GM18502 (cell line): ENCODE results near the gene IL36G.
A peak's percentile ranks its signal among the peaks of the same experiment; 100 is the strongest.
"Not testable (repeated sequence)": the region's sequence is repeated elsewhere in the genome, so short reads cannot be mapped to it uniquely, and the experiment has no call there.

Experiments used
- ATAC-seq: cut with Tn5 transposase; IDR thresholded peaks from one replicate; pipeline ENCODE4 v1.9.1; 2021; ENCODE audit warnings: mild to moderate bottlenecking; ENCODE audit not compliant: unreplicated experiment, poor library complexity

IL36G gene

DNA sequence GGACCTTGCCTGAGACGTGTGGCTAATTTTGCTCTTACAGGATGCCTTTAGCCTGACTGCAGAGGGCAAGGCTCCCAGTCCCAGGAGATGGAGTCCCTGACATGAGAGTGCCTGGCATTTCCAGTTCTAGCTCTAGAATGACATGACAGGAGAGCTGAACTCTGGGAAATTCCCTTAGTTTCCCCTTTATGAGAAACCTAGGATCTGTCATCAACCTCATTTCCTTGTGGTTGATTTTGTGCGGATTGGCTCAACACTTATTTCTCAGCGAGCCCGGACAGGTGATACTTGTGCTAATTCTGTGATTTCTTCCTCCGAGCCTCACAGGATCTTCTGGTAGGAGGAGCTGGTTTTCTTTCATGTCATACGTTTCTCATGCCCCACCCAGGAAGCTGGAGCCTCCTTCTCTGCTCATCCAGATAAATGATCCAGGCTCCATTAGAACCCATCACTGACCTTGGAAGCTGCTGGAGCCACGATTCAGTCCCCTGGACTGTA lies at the start of gene IL36G:
Gene IL36G, plus strand, starts transcription at position 448 of the 498 bp plus-strand sequence. CDS start 633 bp downstream, outside the sequence.
- no peak for ATAC-seq

- no peak for ATAC-seq
Observed at GRCh38 chr2:112933261-112933660, 44.5 kb upstream of the IL36G start.

- not testable (repeated sequence) for ATAC-seq
Observed at GRCh38 chr2:112934117-112934516, 43.7 kb upstream of the IL36G start.

- no peak for ATAC-seq
Observed at GRCh38 chr2:112936927-112937232, 40.9 kb upstream of the IL36G start.

GRCh38 chr2:112938904-112939303 lies 38.9 kb upstream of the IL36G start:
- no peak for ATAC-seq

- no peak for ATAC-seq
Observed at GRCh38 chr2:112939425-112939824, 38.4 kb upstream of the IL36G start.

DNA sequence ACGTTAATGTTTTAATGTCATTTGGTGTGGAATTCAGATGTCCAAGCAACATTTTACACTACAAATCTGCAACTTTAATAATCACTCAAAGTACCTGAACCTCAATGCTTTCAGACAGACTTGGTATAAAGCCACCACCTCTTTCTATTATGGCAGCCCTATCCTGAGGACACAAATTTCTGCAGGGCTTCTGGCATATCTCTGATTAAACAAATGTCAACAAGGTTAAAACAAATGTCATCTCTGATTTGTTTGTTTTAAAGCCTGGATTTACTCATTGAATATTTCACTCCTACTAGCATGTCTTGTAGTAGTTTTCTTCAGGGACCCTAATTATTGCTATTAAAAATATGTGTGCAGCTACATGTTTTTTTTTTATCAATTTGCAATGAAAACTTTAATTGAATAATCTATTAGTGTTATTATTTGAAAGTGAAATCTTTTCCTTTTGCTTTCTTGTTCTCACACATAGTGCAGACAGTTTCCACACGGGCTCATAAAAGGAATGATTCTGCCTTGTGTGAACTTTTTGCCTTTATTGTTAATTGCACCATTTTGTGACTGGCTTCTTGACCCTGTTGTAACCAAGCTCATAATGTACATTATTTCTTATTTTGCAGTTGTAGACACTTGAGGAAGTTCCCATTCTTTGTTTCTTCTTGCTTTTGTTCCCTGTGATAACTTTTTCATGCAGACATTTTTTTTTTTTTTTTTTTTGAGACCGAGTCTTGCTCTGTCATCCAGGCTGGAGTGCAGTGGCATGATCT lies 36.8 kb upstream of the IL36G start:
- ATAC-seq, result no peak

DNA sequence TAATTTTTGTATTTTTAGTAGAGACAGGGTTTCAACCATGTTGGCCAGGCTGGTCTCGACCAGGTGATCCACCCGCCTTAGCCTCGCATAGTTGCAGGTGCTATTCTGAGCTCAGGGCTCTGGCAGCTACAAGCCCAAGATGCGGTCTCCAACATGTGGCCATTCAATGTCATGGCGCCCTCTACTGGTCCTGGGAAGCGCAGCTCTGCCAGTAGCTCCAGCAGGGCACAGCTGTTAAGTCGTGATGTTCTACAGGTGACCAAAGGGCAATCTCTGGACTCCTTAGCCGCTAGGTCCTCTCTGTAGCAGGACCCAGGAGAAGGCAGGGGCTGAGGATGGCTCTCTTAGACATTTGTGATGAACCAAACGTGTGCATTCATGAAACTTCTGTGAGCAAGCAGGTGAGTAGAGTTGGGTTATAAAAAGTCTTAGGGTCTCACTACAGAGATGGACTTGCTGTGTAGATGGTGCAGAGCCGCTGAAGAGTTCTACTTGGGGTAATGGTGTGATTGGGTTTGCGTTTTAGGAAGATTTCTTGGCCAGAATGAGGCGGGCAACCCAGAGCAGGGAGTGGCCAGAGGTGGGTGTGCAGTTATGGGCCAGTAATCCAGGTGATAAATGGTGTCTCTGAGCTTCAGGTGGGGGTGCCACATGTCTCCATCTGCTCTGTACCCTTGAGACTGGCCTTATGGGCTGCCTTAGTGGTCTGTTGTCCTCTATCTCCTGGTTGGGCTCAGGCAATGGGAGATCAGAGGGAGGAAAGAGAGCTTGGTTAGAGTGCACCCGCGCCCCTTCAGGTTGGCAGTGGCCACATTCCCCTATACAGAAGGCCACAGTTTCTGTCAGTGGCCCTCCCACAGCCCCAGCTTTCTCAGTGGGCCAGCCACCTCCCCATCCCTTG lies 35.8 kb upstream of the IL36G start:
- peak; percentile 79 for ATAC-seq

GRCh38 chr2:112942654-112943002 lies 35.2 kb upstream of the IL36G start:
- no peak for ATAC-seq

GRCh38 chr2:112944971-112945370 lies 32.8 kb upstream of the IL36G start:
- ATAC-seq, result no peak

GRCh38 chr2:112946086-112946485 lies 31.7 kb upstream of the IL36G start:
- no peak for ATAC-seq

- ATAC-seq, result no peak
Observed at GRCh38 chr2:112947374-112947773, 30.4 kb upstream of the IL36G start.

DNA sequence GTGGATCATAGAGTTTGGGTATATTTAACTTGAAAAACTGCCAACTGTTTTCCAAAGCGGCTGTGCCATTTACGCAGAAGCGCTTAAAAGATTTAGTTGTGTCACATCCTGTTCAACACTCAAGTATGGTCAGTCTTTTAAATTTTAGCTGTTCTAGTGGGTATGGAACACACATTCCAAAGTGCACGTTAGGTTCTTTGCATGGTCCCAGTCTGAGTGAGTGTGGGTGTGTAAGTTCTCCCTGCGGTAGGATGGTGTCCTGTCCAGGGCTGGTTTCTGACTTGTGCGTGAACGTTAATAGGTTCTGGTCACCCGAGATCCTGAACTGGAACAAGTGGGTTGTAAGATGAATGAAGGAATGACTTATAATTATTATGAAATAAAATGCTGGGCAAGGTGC lies 28.4 kb upstream of the IL36G start:
- no peak for ATAC-seq

DNA sequence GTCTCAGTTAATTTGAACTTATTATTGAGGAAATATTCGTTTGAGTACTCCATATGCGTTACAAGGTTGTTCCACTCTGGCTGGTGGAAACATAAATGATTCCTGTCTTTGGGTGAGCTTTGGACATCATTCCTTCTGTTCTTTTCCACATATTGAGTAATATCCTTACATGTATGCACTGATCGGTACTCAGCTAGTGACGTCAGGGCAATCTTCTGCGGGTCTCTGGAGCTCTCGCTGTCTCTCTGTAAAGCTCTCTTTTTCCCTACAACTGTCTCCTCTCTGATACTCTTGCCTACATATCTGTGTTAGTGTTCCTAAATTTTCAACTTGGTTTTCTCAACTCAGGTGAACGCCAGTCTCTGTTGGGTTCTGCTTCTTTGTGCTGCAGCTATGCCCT lies 23.4 kb upstream of the IL36G start:
- no peak for ATAC-seq

GRCh38 chr2:112957511-112957910 lies 20.3 kb upstream of the IL36G start:
- no peak for ATAC-seq

- no peak for ATAC-seq
Observed at GRCh38 chr2:112958428-112959108, 19.2 kb upstream of the IL36G start.

DNA sequence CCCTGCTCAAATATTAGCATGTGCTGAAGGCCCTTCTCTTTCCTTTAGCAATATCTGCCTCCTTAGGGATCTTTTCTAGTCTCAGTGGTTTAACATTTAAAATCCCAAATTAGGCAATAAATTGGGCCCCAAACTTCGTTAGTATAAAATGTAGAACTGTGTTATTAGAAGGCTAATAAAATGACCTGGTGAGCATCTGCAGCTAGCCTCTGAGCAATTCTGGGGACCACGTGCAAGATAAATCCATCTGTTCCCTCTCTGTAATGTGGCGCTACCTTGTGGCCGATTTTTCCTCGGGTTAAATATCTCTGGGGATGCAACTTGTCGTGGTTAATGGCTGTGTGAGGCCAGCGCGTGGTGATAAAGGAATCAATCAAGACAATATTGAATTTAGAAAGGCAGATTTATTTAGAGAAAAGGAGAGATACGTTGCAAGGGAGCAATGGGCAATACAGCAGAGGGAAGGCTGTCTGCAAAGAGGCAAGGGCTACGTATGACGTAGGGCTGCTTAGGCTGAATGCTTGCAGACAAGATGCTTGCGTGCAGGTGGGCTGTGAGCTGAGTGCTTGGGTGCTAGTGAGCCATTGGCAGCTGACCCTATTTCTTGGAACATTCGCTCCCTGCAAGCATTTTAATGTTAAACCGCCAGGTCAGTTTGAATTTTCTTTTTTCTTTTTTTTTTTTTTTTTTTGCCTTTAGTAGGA lies 18.5 kb upstream of the IL36G start:
- no peak for ATAC-seq

DNA sequence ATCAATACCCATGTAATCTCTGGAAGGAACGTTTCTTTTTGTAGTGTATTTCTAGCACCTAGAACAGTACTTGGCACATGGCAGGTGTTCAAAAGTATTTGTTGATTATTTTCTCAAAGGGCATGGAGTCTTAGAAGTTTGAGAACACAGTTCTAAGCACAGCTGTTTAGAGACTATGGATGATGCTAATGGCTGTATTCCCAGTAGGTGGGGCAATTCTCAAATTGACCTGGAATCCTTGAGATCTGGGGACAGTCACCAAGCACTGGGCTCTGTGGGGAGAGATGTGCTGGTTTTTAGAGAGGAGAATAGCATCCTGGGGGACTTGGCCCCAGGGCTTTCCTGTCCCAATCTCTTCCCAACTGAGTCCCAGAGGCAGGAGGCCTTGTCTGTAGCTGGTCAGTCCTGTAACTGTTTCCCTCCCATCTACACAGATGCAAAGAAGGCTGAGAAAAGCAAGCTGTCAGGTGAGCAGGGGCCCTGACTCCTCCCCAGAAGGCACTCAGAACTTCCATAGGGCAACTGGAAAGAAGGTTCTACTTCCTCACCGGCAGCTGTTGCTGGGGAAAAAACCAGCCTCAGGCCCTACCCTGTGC lies 17.5 kb upstream of the IL36G start:
- ATAC-seq, result no peak

- ATAC-seq, result no peak
Observed at GRCh38 chr2:112962308-112963175, 15.3 kb upstream of the IL36G start.
